ENCODE results near the gene ADAP1.

DNA sequence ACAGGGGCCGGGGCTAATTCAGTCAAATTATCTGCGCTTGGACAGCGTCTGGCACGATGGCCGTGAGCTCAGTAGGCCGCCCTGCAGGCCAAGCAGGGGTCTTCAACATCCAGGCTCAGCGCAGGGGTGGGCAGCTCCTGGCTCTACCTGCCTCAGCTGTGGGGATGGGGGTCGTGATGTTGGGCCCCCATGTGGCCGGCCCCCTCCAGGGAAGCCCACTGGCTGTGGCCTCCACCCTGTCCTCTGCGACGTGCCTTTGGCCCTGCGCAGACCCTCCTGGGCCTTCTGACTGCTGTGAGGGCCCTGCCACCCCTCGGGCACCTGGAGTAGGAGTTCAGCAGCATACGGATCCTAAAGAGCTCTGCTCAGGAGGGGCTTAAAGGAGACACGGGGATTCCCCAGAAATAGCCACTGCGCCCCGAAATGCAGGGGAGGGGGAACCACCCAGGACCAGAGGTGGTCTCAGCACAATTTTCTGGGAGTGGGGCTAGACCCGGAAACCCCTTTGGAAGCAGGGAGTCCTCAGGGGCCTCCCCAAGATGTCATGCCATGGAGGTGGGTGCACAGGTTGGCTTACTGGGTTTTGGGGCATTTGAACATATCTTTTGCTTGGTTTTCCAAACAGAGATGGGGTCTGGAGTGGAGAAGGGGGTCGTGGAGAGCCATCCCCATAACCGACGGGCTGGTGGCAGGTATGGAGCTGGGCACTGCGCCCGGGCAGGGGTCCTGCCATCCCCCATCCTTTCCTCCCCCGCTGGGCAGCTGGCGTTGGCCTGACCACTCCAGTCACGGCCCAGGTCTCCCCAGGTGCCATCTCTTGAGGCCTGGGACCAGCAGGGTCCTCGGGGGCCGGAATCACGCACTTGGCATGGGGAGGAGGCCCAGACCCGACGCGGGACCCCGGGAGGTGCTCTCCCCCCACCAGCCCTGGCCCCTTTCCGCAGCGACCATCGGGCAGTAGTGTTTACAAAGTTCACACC, 4.0 kb upstream of the ADAP1 start:
- no peak for TF ChIP-seq POLR2A (IDR thresholded peaks at IDR 0.05)
- TF ChIP-seq, protein P1, sequence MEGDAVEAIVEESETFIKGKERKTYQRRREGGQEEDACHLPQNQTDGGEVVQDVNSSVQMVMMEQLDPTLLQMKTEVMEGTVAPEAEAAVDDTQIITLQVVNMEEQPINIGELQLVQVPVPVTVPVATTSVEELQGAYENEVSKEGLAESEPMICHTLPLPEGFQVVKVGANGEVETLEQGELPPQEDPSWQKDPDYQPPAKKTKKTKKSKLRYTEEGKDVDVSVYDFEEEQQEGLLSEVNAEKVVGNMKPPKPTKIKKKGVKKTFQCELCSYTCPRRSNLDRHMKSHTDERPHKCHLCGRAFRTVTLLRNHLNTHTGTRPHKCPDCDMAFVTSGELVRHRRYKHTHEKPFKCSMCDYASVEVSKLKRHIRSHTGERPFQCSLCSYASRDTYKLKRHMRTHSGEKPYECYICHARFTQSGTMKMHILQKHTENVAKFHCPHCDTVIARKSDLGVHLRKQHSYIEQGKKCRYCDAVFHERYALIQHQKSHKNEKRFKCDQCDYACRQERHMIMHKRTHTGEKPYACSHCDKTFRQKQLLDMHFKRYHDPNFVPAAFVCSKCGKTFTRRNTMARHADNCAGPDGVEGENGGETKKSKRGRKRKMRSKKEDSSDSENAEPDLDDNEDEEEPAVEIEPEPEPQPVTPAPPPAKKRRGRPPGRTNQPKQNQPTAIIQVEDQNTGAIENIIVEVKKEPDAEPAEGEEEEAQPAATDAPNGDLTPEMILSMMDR (IDR thresholded peaks at IDR 0.05), result no peak
